IMR-90 (cell line): ENCODE measurements around the gene COPA. TPM values are rescaled to one million over a fixed set of nuclear protein-coding genes. Genes with fewer than 3 reads are reported as not detected.

Experiments
- ATAC-seq: fragments of 200-7000 bp; cut with Tn5 transposase; 2 replicates; pipeline ENCODE4 v1.9.1; 2020; ENCODE audit warnings: low read depth, mild to moderate bottlenecking, moderate library complexity
- BruUV-seq: library from RNA; stranded (reverse); fragments of 400-500 nt; replicated peaks from 2 replicates; lab custom pipeline; 2021; lab: Mats Ljungman, UMichigan
- CTCF ChIA-PET: fragments of 300-600 bp; formaldehyde crosslinking; extraction: SDS; loops from one replicate; lab custom pipeline; 2021; ENCODE audit warnings: antibody characterized with exemption; lab: Yijun Ruan, JAX
- POLR2A ChIA-PET: fragments of 300-600 bp; sonication (Branson Sonifier 250); formaldehyde crosslinking; loops from one replicate; lab custom pipeline; 2022; ENCODE audit warnings: antibody characterized with exemption; ENCODE audit not compliant: unreplicated experiment; lab: Charles Lee
- DNase-seq: peaks from one replicate; pipeline ENCODE4 v3.0.0; 2013
- H2AFZ ChIP-seq: replicated peaks from 2 replicates; pipeline ENCODE3; 2013; ENCODE audit warnings: low read length, mild to moderate bottlenecking; ENCODE audit not compliant: poor library complexity
- H2AK5ac ChIP-seq: 2 replicates; pipeline ENCODE4 v1.6.1; 2013; ENCODE audit warnings: low read depth, low read length, inconsistent platforms
- H2AK9ac ChIP-seq: replicated peaks from 2 replicates; pipeline ENCODE3; 2013; ENCODE audit warnings: mild to moderate bottlenecking, low read depth, low read length, moderate library complexity; ENCODE audit not compliant: poor library complexity
- H2BK120ac ChIP-seq: 2 replicates; pipeline ENCODE4 v1.6.1; 2013; ENCODE audit warnings: low read depth, low read length, inconsistent platforms
- H2BK15ac ChIP-seq: 3 replicates; pipeline ENCODE4 v1.6.1; 2013; ENCODE audit warnings: low read depth, low read length, inconsistent platforms
- H2BK20ac ChIP-seq: 2 replicates; pipeline ENCODE4 v1.6.1; 2013; ENCODE audit warnings: low read depth, mild to moderate bottlenecking, inconsistent platforms, low read length, moderate library complexity
- H2BK5ac ChIP-seq: 2 replicates; pipeline ENCODE4 v1.6.1; 2013; ENCODE audit warnings: mild to moderate bottlenecking, low read depth, low read length, inconsistent platforms; ENCODE audit not compliant: poor library complexity, severe bottlenecking
- H3K14ac ChIP-seq: replicated peaks from 2 replicates; pipeline ENCODE4 v1.6.1; 2013; ENCODE audit warnings: low read depth, low read length, inconsistent platforms
- H3K18ac ChIP-seq: 2 replicates; pipeline ENCODE4 v1.6.1; 2013; ENCODE audit warnings: low read depth, low read length, control low read depth
- H3K23ac ChIP-seq: 2 replicates; pipeline ENCODE4 v1.6.1; 2013; ENCODE audit warnings: low read depth, low read length, inconsistent platforms
- H3K27ac ChIP-seq: 2 replicates; pipeline ENCODE4 v1.5.1; 2013; ENCODE audit warnings: mild to moderate bottlenecking, control low read depth, low read length; ENCODE audit not compliant: insufficient read depth
- H3K27me3 ChIP-seq: 2 replicates; pipeline ENCODE4 v1.6.1; 2013; ENCODE audit warnings: low read length; ENCODE audit not compliant: control insufficient read depth, insufficient read depth
- H3K36me3 ChIP-seq: 2 replicates; pipeline ENCODE4 v1.6.1; 2013; ENCODE audit warnings: low read length, mixed read lengths; ENCODE audit not compliant: control insufficient read depth, insufficient read depth
- H3K4ac ChIP-seq: 2 replicates; pipeline ENCODE4 v1.6.1; 2013; ENCODE audit warnings: low read depth, low read length, inconsistent platforms
- H3K4me1 ChIP-seq: 2 replicates; pipeline ENCODE4 v1.6.1; 2013; ENCODE audit warnings: low read length, mixed read lengths; ENCODE audit not compliant: control insufficient read depth, insufficient read depth
- H3K4me2 ChIP-seq: 2 replicates; pipeline ENCODE4 v1.6.1; 2013; ENCODE audit warnings: low read depth, mild to moderate bottlenecking, control low read depth, low read length, moderate library complexity
- H3K4me3 ChIP-seq: 2 replicates; pipeline ENCODE4 v1.5.1; 2013; ENCODE audit warnings: low read depth, mild to moderate bottlenecking, control low read depth, low read length, moderate library complexity; ENCODE audit not compliant: insufficient read depth
- H3K56ac ChIP-seq: 2 replicates; pipeline ENCODE4 v1.6.1; 2013; ENCODE audit warnings: low read length, inconsistent platforms; ENCODE audit not compliant: insufficient read depth; ENCODE audit errors: extremely low read depth
- H3K79me1 ChIP-seq, 2 experiments: 2 replicates each; pipeline ENCODE4 v1.6.1; 2013; ENCODE audit warnings: low read length in 2 of 2, inconsistent platforms in 1 of 2, low read depth in 1 of 2
- H3K9ac ChIP-seq: 2 replicates; pipeline ENCODE4 v1.6.1; 2013; ENCODE audit warnings: low read depth, low read length, control low read depth
- H3K9me1 ChIP-seq: 2 replicates; pipeline ENCODE4 v1.6.1; 2013; ENCODE audit warnings: low read length, inconsistent platforms; ENCODE audit not compliant: insufficient read depth
- H3K9me3 ChIP-seq: 2 replicates; pipeline ENCODE4 v1.6.1; 2013; ENCODE audit warnings: low read length; ENCODE audit not compliant: control insufficient read depth, insufficient read depth
- H4K20me1 ChIP-seq: 2 replicates; pipeline ENCODE4 v1.6.1; 2013; ENCODE audit warnings: low read length, inconsistent platforms; ENCODE audit not compliant: insufficient read depth
- H4K5ac ChIP-seq: 2 replicates; pipeline ENCODE4 v1.6.1; 2013; ENCODE audit warnings: mild to moderate bottlenecking, low read depth, low read length, control low read depth
- H4K8ac ChIP-seq, 2 experiments: 2 replicates each; pipeline ENCODE4 v1.6.1; 2013; ENCODE audit warnings: low read depth in 2 of 2, low read length in 2 of 2, control low read depth in 1 of 2, inconsistent platforms in 1 of 2
- H4K91ac ChIP-seq: 2 replicates; pipeline ENCODE4 v1.6.1; 2013; ENCODE audit warnings: low read depth, low read length, inconsistent platforms; ENCODE audit not compliant: insufficient read depth
- BHLHE40 ChIP-seq: fragments of 150-350 bp; IDR thresholded peaks from 2 replicates; pipeline ENCODE4 v1.6.1; 2016; ENCODE audit warnings: mild to moderate bottlenecking, low read depth, low read length
- CEBPB ChIP-seq: IDR thresholded peaks from 2 replicates; pipeline ENCODE4 v1.6.1; 2012; ENCODE audit warnings: low read depth, low read length, improper control_type of control experiment
- CHD1 ChIP-seq: IDR thresholded peaks from 2 replicates; pipeline ENCODE4 v1.6.1; 2012; ENCODE audit warnings: low read depth, low read length, improper control_type of control experiment
- CTCF ChIP-seq: conservative IDR thresholded peaks from 2 replicates; pipeline ENCODE4 v1.5.1; 2012; ENCODE audit warnings: mild to moderate bottlenecking, low read depth, low read length, improper control_type of control experiment
- MAFK ChIP-seq: IDR thresholded peaks from 2 replicates; pipeline ENCODE4 v1.6.1; 2012; ENCODE audit warnings: low read depth, low read length, improper control_type of control experiment
- RAD21 ChIP-seq: IDR thresholded peaks from 2 replicates; pipeline ENCODE4 v1.6.1; 2012; ENCODE audit warnings: low read length, improper control_type of control experiment
- RCOR1 ChIP-seq: IDR thresholded peaks from 2 replicates; pipeline ENCODE4 v1.6.1; 2012; ENCODE audit warnings: mild to moderate bottlenecking, low read length, improper control_type of control experiment; ENCODE audit not compliant: insufficient replicate concordance
- RFX5 ChIP-seq: IDR thresholded peaks from 2 replicates; pipeline ENCODE4 v1.8.0; 2012; ENCODE audit warnings: low read depth, mild to moderate bottlenecking, low read length, moderate library complexity
- WGBS, 2 experiments: methylation state at CpG; one replicate each; pipeline versions ENCODE4 v1.1.5 to v1.1.7; 2013; ENCODE audit warnings: missing lambda C conversion rate in 2 of 2; ENCODE audit not compliant: insufficient read length in 1 of 2; ENCODE audit errors: extremely low coverage in 2 of 2; 5-methylcytosine and 5-hydroxymethylcytosine counted together
- dilution Hi-C: fragments of 300-500 bp; cut with HindIII; formaldehyde crosslinking; loops from one replicate; pipeline ENCODE4 v1.14.3; 2018; ENCODE audit warnings: low sequenced_read_pairs; ENCODE audit not compliant: unreplicated experiment
- in situ Hi-C: fragments of 300-500 bp; cut with MboI; formaldehyde crosslinking; loops from 3 replicates; pipeline ENCODE4 v1.14.3; 2019; ENCODE audit warnings: low sequenced_read_pairs, inconsistent platforms, mixed read lengths
- intact Hi-C: fragments of 100-400 bp; cut with micrococcal nuclease; formaldehyde crosslinking; loops from 2 replicates; pipeline ENCODE4 v1.10.0; 2022
- polyA plus RNA-seq, 3 experiments: library from polyadenylated mRNA; depleted of rRNA; stranded (reverse); fragments of >200 nt; gene quantifications; 2 replicates each; pipeline ENCODE4 v1.2.3, GENCODE V29; 2012; ENCODE audit warnings: low replicate concordance in 1 of 3
- total RNA-seq: library from RNA; depleted of rRNA; stranded (reverse); fragments of >200 nt; gene quantifications from 2 replicates; pipeline ENCODE4 v1.2.3, GENCODE V29; 2012
- TF ChIP-seq, protein P1 (sequence below): fragments of 150-350 bp; IDR thresholded peaks from 2 replicates; pipeline ENCODE4 v1.6.1; 2017; ENCODE audit warnings: mild to moderate bottlenecking, antibody characterized with exemption, low read length, low read depth

The COPA gene
- total and polyA plus RNA-seq, 2 of the 4 experiments (the other 2 are of a cell fraction) = 204 to 436 TPM

- in situ Hi-C loops = no loop called here
- H3K4me1 ChIP-seq = no peaks in the 10 kb centered on the region
- H2BK15ac ChIP-seq = no peak overlapping the region
- H3K18ac ChIP-seq = no peak overlapping the region
- no CpG with 5 or more reads among the region's 2 CpGs for WGBS, 2 experiments
- dilution Hi-C loops = no loop called here
- H2BK5ac ChIP-seq = no peak overlapping the region
- no peaks in the 10 kb centered on the region for H3K27me3 ChIP-seq
- no peak overlapping the region for H4K91ac ChIP-seq
- ATAC-seq (no peak), DNase-seq (no peak)
- no peak overlapping the region for H3K9ac ChIP-seq
- no peak overlapping the region for H3K23ac ChIP-seq
- H2AK9ac ChIP-seq = no peak overlapping the region
- H2BK120ac ChIP-seq = no peak overlapping the region
- no peaks in the 10 kb centered on the region for H3K9me3 ChIP-seq
- H3K4me2 ChIP-seq = no peak overlapping the region
- H3K4me3 ChIP-seq = no peak overlapping the region
- H3K79me1 ChIP-seq = peaks cover 0 to 6% of the 10 kb centered on the region in 2 experiments; a peak in 2 of 4 replicates
- no peak overlapping the region for H3K27ac ChIP-seq
- TF ChIP-seq BHLHE40 (no peak), CTCF (no peak), CHD1 (no peak), CEBPB (no peak), RAD21 (no peak), MAFK (no peak), RFX5 (no peak), RCOR1 (no peak)
- TF ChIP-seq, protein P1, sequence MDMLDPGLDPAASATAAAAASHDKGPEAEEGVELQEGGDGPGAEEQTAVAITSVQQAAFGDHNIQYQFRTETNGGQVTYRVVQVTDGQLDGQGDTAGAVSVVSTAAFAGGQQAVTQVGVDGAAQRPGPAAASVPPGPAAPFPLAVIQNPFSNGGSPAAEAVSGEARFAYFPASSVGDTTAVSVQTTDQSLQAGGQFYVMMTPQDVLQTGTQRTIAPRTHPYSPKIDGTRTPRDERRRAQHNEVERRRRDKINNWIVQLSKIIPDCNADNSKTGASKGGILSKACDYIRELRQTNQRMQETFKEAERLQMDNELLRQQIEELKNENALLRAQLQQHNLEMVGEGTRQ = no peak
- H2AK5ac ChIP-seq = no peak overlapping the region
- CTCF ChIA-PET = interaction anchor here (1.1 kb wide), 1 partner anchor 14 kb away, joined by 3 read pairs; no protein-coding TSS in a partner anchor
- no peak overlapping the region for H2BK20ac ChIP-seq
- intact Hi-C loops = no loop called here
- POLR2A ChIA-PET = no interaction called here
- no peak overlapping the region for H4K5ac ChIP-seq
- TSS peak; percentile 53 for BruUV-seq
- no peak overlapping the region for H4K8ac ChIP-seq
- no peak overlapping the region for H3K56ac ChIP-seq
- no peak overlapping the region for H3K14ac ChIP-seq
- H3K9me1 ChIP-seq = no peaks in the 10 kb centered on the region; the same call in 1 of the 2 replicates
- no peak overlapping the region for H3K4ac ChIP-seq
- peaks cover 30% of the 10 kb centered on the region for H3K36me3 ChIP-seq
- H2AFZ ChIP-seq = no peak overlapping the region
- H4K20me1 ChIP-seq = no peaks in the 10 kb centered on the region
Measured at GRCh38 chr1:160277330-160277729, 65.7 kb downstream of the COPA start.
